Ishikawa (cell line): ENCODE data around the gene FDXACB1.

Experiments used
- EP300 ChIP-seq: IDR thresholded peaks from 2 replicates; pipeline ENCODE4 v1.6.1; 2012; ENCODE audit warnings: borderline replicate concordance
- YY1 ChIP-seq: IDR thresholded peaks from 2 replicates; pipeline ENCODE4 v1.6.1; 2012; ENCODE audit warnings: low read depth

DNA sequence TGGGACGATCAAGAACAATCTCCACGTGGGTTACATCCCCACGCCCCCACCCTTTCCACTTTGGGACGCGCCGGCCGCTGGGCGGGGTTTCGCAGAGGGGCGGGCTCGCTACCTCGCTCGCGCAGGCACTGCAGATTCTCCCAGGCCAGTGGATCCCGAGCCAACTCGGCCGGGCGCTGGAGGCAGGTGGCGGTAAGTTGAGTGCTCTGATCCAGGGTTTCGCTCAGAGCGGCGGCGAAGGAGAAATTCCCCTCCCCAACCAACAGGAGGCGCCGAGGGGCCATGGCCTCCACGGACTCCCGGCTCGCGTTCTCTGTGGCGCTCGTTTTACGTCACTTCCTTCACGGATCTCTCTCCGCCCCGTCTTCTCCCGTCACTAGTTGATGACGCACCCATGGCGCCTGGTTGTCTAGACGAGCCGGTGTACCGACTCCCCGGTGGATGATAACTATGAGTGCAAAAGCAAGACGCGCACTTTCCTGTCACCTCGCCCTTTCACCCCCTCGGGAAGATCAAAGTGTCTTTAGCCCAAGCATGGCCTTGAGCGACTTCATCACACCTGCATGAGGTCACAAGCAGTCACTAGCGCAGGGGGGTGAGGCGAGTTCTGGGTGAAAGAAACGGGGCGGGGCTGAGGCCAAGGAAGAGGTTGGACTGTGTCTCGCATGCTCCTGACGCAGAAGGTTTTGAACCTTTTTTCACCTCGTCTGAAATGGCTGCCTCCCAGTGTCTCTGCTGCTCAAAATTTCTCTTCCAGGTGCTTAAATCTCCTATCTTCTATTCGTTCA lies at the start of gene FDXACB1, which contains the start of gene CFAP68:
- TF ChIP-seq YY1 (peak; percentile 83), EP300 (no peak)
